Astrocyte of the spinal cord (primary cell): ENCODE results near the gene MEF2D.

Experiments used
- DNase-seq: peaks from one replicate; pipeline ENCODE4 v3.0.0; 2011; ENCODE audit warnings: low read depth, low spot score
- H3K4me3 ChIP-seq: 2 replicates; pipeline ENCODE4 v1.5.1; 2011; ENCODE audit warnings: low read depth, mild to moderate bottlenecking, low read length, moderate library complexity
- CTCF ChIP-seq: IDR thresholded peaks from 2 replicates; pipeline ENCODE4 v1.5.1; 2012; ENCODE audit warnings: low read depth, mild to moderate bottlenecking, low read length, inconsistent platforms
- in situ Hi-C: cut with HindIII; loops from 2 replicates; pipeline ENCODE4 v1.10.0; 2017; ENCODE audit warnings: low sequenced_read_pairs

The MEF2D gene

GRCh38 chr1:156427957-156428356 is 72.6 kb downstream of the MEF2D start:
- TF ChIP-seq CTCF = no peak
- no peak overlapping the region for H3K4me3 ChIP-seq
- in situ Hi-C loops = no loop called here
- DNase-seq = no peak

- no peak for DNase-seq
- TF ChIP-seq CTCF = no peak
- no peak overlapping the region for H3K4me3 ChIP-seq
- in situ Hi-C loops = no loop called here
Measured at GRCh38 chr1:156425943-156426342, 74.6 kb downstream of the MEF2D start.

GRCh38 chr1:156424806-156425432 is 75.7 kb downstream of the MEF2D start:
- H3K4me3 ChIP-seq = no peak overlapping the region
- TF ChIP-seq CTCF = no peak
- DNase-seq = no peak
- in situ Hi-C loops = no loop called here

- TF ChIP-seq CTCF = no peak
- H3K4me3 ChIP-seq = no peak overlapping the region
- in situ Hi-C loops = no loop called here
- DNase-seq = no peak
Measured at GRCh38 chr1:156423422-156424352, 76.9 kb downstream of the MEF2D start.

- DNase-seq = no peak
Measured at GRCh38 chr1:156422602-156423091, 77.9 kb downstream of the MEF2D start.

More at GRCh38 chr1:156422602-156423091, 77.9 kb downstream of the MEF2D start:
- in situ Hi-C loops = no loop called here
- no peak overlapping the region for H3K4me3 ChIP-seq
- no peak for TF ChIP-seq CTCF
